ENCODE results near the gene ARL10.
A peak's percentile ranks its signal among the peaks of the same experiment; 100 is the strongest.

Gene ARL10

DNA sequence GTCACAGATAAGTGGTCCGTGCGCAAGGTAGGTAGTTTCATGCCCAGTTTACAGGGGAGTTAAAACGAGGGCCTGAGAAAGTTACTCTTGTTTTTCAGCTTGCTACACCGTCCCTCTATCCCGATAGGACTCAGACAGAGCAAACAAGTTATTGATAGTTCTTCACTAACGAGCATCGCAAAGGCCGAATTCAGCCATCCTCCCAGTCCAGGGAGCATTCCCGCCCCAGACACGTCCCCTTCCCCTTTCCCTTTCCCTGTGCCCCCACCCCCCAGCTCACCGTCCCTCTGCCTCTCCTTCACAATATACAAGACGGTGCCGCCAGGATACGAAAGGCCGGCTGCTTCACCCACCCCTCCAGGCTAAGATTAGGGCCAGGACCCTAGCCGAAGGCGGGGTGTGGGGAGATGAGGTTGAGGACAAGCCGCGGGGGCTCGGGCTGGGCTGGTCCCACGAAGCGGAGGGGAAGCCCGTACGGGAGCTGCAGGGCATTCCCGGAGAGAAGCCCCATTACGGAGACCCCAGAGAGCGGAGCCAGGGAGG is 4.3 kb upstream of the ARL10 start:
- in situ Hi-C loops (cut with MboI; ENCODE audit: low pct_unique_long_range_greater_than_20kb, low sequenced_read_pairs): no loop called here
- DNase-seq: peak; percentile 18

DNA sequence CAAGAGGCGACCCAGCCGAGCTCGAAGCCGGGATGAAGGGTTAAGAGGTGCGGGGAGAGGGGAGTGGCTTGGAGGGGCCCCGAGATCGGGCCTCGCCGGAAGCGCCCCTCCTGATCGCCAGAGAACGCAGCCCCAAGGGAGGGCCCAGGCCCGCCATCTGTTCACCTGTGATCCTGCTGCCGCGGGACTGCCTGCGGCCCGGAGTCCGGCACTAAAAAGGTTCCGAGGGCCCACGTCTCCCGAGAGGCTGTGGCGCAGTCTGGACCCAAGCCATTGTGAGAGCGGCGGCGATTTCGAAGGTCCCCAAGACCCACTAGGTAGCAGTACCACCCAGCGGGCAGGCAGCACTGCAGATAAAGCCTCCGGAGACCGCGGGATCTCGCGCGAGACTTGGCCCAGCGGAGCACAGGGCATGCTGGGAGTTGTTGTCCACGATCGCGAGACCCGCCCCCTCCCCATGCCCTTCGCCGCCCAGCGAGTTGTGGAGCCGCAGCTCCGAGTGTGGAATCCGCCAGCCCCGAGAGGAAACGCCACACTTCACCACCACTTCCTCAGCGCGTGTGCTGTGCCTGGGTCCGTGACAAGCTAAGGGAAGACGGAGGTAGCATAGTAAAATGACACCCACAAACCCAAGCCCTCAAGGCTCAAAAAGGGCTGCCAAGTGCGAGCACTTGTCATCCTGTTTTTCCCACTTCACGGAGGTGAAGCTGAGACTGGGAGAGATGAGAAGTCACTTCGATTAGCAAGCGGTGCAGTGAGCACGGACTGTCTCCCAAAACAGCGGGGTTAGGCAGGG is 3.7 kb upstream of the ARL10 start, which contains the start of gene KIAA1191:
Gene KIAA1191, minus strand, starts transcription at position 328 of the 796 bp plus-strand sequence. CDS start 2,256 bp downstream, outside the sequence.
- in situ Hi-C loops (cut with MboI; ENCODE audit: low pct_unique_long_range_greater_than_20kb, low sequenced_read_pairs): no loop called here
- DNase-seq: peak; percentile 96

DNA sequence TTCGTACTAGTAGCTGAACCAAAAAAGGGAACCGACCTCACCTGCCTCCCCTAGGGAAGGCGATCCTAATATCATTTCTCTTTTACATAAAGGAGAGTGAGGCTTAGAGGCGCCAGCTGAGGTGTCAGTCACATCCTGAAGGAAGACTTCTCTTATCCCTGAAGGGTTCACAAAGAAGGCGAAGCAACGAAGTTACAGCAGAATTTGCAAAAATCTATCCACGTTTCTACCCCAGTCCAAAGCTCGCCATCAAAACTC is 3.1 kb upstream of the ARL10 start:
- in situ Hi-C loops (cut with MboI; ENCODE audit: low pct_unique_long_range_greater_than_20kb, low sequenced_read_pairs): no loop called here
- no peak for DNase-seq

DNA sequence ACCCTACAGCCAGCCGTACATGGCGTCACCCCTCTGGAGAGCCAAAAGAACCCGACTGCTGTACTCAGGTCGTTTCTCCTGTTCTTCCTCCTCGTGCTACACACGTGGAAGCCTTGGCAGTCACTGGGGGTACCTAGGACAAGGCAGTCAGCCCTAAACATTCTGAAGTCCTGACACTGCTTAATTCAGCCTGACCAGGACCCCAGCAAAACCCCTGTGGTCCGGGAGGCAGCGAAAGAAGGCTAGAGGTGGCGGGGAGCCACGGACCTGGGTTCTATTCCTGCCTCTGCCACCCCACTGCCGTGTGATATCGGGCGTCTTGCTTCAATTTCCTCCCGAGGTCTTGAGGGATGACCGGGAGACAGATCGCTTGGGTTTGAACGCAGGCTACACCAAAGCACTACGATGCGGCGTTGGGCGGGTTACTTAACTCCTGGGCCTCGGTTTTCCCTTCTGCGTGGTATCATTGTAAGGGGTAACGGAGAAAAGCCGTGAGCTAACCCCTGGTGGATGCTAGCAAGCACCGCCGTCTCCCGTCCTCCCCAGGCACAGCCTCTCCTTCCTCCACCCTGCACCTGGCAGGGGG is 429 bp upstream of the ARL10 start:
- in situ Hi-C loops (cut with MboI; ENCODE audit: low pct_unique_long_range_greater_than_20kb, low sequenced_read_pairs): no loop called here
- DNase-seq: no peak

DNA sequence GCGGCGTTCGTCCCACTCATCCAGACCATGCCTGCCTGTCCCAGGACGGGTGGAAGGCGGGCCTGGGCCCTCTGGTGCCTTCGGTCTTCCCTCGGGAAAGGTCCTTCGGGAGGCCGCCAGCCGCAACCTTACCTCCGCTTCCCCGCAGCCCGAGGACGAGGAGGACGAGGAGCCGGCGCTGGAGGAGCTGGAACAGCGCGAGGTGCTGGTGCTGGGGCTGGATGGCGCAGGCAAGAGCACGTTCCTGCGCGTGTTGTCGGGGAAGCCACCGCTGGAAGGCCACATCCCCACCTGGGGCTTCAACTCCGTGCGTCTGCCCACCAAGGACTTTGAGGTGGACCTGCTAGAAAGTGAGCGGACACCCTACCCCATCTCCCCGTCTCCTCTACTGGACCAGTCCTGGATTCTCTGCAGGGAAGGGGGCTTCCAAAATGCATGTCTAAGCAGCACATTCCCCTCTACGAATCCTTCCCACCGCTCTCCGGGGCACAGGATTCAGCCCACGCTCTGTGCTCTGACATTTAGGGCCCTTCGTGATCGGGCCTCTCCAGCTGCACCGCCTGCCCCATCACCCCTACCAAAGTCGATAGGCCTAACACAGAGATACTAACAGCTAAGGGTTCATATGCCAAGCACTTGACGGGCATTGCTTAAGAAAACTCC is 1.1 kb downstream of the ARL10 start:
- no peak for DNase-seq
- in situ Hi-C loops (cut with MboI; ENCODE audit: low pct_unique_long_range_greater_than_20kb, low sequenced_read_pairs): no loop called here

DNA sequence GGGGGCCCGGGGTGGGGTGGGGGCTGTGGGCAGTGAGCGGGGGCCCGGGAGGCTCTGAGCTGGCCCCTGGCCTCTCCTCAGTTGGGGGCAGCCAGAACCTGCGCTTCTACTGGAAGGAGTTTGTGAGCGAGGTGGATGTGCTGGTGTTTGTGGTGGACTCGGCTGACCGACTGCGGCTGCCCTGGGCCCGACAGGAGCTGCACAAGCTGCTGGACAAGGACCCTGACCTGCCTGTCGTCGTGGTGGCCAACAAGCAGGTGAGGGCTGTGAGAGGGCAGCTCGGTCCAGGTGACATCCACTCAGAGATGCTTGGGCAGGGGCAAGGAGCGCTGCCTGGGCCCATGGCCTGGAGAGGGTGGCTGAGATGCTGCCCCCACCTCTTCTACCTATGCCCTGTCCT is 3.4 kb downstream of the ARL10 start:
- in situ Hi-C loops (cut with MboI; ENCODE audit: low pct_unique_long_range_greater_than_20kb, low sequenced_read_pairs): no loop called here
- DNase-seq: no peak

DNA sequence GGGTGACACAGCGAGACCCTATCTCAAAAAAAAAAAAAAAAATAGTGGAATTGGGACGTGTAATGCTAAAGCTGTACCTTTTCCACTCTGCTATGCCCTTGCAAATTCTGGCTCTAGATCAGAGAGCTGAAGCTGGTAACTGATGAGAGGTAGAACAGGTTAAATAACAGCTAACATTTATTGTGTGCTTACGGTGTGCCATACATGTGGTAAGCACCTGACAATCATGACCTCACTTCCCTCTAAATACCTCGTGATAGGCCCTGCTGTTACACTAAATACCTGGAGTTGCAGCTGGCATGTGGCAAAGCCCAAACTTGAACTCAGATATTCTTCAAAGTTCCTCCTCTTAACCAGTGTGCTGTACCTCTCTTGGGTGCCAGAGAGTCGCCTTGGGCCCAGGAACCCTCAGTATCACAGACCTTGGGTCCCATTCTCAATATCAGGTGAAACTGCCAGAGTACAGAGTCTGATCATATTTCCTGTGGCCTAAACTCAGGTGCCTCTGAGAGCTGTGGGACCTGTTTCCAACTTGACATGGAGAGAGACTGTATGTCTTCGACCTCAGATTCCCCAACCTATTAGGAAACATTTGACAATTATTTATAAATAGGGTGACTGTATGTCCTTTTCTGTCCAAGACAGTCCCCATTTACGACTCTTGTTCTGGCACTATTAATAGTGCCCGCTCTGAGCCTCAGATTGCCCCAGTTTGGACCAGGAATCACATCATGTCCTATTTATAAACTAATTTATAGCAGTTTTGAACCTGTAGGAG is 4.8 kb downstream of the ARL10 start:
- in situ Hi-C loops (cut with MboI; ENCODE audit: low pct_unique_long_range_greater_than_20kb, low sequenced_read_pairs): no loop called here
- no peak for DNase-seq

DNA sequence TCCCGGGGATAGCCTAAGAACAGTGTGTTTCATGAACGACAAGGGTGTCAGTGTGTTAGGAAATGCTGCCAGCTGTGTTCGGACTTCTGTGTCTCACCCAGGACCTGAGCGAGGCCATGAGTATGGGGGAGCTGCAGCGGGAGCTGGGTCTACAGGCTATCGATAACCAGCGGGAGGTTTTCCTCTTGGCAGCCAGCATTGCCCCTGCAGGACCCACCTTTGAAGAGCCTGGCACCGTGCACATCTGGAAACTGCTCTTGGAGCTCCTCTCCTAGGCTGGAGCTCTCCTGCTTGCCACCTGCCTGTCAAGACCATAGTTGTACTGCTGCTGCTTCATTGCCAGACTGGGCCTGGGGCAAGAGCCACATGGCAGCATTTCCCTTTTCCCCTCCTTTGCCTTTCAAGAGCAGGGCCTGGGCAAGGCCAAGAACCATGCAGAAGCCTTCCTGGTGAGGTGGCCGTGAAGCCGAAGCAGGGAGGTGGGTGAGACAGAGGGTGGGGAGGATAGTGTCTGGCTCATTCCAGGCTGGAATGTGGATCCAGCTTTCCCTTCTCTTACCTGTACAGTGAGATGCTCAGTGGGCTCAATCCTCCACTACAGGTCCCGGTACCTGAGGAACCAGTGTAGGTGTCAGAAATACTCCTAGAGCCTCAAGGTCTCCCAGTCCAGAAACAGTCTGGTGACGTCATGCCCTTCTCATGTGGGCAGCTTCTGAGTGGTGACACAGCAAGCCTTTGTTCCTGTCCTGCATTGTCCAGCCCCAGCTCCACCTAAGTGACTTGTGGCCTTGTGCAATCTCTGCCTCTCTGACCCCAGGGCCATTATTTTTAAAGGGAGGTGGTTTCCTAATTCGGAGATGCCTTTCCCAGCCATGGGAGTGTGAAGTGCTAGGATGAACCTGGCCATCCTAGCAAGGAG is 6.6 kb downstream of the ARL10 start:
- no peak for DNase-seq
- in situ Hi-C loops (cut with MboI; ENCODE audit: low pct_unique_long_range_greater_than_20kb, low sequenced_read_pairs): no loop called here

DNA sequence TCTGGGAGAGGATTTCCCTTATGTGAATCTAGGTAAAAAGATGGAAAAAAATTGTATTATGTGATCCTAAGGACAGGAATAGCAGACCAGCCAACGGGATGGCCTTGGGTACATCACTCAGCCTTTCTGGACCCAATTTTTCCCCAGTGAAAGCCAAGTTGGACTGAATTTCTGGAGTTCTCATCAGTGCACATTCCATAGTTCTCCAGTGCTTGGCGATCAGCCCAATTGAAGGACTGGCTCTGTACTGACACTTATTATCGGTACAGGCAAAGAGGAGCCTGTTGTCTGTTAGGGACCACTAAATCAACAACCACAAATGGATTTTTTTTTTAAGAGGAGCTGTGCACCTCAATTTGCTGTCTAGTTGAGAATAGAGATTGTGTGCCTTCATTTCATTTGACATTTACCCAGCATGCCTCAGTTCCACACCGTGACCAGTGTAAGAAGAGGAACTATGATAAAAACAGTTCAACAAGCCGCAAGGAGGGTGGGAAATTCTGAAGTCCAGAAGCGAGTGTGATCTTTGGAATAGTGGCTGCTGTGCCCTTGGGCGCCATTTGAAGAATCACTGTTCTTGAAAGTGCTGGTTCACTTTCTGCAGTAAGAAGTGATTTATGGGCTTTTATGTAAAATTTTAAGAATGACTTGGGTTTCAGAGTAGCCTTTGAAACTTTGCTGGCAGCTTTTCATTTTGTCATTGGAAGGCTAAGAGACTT is 8.0 kb downstream of the ARL10 start:
- peak; percentile 28 for DNase-seq
- in situ Hi-C loops (cut with MboI; ENCODE audit: low pct_unique_long_range_greater_than_20kb, low sequenced_read_pairs): no loop called here

DNA sequence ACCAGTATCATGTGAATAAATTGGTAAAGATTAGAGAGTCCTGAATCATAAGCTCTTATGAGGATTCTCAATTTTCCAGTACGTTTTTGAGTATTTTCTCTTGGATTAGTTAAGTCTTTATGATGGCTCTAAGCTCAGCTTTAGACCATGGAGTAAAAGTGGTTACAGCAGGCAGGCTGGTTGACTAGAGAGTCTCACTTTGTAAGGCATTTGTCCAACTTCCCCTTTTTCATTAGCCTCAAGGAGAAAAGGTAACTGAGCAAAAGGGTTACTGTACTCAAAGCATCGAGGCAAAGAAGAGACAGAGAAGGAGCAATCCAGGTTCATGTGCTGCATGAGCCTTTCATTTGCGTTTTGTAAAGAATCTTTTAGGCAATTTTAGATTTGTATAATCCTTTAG is 14.6 kb downstream of the ARL10 start:
- in situ Hi-C loops (cut with MboI; ENCODE audit: low pct_unique_long_range_greater_than_20kb, low sequenced_read_pairs): no loop called here

DNA sequence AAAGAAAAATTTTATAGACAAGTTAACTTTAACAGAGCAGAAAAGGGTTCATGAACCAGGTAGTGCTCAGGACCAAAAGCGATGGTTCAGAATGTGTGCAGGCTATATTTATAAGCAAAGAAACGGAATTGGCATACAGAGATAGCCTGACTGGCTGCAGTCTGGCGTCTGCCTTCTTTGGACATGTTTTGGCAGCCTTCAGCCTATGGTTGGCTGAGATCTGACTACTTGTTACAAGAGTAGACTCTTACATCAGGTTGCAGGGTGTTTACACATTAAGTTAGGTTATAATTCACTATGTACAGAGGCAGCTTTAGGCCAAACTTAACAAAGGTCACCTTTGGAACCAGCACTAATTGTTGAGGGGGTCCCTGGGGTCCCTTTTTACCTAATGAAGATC is 16.1 kb downstream of the ARL10 start:
- in situ Hi-C loops (cut with MboI; ENCODE audit: low pct_unique_long_range_greater_than_20kb, low sequenced_read_pairs): no loop called here
- DNase-seq: no peak

More for the DNA sequence above, 14.6 kb downstream of the ARL10 start:
- peak; percentile 55 for DNase-seq

DNA sequence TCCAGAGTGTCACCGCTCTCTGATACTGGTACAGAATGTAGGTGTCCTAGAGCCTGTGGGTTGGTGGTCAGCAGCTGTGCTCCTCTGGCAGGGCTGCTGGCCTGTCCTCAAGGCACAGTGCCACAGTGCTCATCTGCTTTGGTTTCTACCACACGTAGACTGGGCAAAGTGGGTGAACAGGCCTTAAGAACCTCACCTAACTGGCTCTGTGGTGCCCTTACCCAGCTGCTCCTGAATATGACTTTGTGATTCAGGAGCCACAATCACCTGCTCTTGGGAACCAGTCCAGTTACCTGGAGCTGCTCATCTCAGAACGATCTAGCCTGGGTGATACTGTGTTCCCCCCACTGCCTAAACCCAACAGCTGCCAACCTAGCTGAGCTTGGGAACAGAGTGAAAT is 16.7 kb downstream of the ARL10 start:
- in situ Hi-C loops (cut with MboI; ENCODE audit: low pct_unique_long_range_greater_than_20kb, low sequenced_read_pairs): no loop called here
- no peak for DNase-seq

DNA sequence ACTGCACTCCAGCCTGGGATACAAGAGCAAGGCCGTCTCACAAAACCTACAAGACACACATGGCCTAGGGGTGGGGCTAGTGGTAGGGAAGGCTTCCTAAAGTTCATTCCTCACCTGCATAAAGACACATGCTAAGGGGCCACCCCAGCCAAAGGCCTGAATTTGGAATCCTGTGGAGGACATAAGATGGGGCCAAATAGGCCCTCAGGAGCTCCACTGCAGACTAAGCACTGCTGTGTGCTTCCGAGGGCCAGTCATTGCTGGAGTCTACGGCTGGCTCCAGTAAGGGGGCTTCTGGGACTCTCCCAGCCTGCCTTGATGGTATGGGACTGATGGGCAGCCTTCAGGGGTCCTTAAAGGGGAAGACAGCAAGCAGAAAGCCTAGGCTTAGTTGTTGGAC is 17.4 kb downstream of the ARL10 start:
- in situ Hi-C loops (cut with MboI; ENCODE audit: low pct_unique_long_range_greater_than_20kb, low sequenced_read_pairs): no loop called here
- no peak for DNase-seq

DNA sequence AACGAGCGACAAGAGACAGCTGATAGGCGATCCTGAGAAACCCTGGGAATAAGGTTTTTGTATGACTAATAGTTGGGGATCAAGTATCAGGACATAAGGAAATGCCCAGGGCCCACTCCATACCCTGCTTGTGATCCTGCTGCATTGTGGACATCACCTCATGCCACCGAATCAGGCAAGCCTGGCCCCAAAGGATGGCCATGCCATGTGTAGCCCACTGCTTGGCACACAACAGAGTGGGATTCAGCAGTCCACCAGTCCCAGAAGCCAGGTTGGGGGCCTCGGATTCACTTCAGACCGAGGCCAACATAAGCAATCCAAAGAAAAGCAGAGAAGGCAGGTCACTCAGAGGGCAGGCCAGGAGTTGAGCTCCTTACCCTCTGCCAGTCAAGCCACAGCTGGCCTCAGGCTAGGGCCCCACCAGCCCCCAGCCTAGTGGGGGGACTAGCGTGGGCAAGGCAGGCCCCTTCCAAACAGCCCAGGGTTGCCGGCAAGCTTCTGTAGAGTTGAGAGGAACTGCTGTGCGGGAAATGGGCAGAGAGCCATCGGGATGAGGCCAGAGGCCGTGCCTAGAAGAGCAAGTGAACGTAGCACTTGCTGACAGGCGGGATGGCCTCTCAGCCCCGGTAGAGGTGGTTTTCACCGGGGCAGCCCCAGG is 18.1 kb downstream of the ARL10 start:
- in situ Hi-C loops (cut with MboI; ENCODE audit: low pct_unique_long_range_greater_than_20kb, low sequenced_read_pairs): no loop called here
- no peak for DNase-seq

DNA sequence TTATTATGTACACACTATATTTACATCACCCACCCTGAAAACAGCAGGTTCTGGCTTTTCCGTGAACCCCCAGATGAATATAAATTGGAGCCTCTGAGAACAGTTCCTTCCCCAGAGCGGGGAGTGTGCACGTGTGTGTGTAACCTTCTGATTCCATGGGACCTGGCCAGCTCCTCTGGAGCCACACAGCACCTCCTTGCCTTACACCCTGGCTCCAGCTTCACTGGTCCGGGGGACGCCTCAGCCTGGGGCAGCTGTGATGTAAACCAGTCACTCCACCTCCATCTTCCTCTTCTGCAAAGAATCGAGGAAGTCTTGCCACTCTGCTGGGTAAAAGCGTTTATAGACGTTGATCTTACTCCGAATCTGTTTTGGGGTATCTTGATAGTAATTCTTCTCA is 18.7 kb downstream of the ARL10 start:
- in situ Hi-C loops (cut with MboI; ENCODE audit: low pct_unique_long_range_greater_than_20kb, low sequenced_read_pairs): no loop called here
- no peak for DNase-seq

DNA sequence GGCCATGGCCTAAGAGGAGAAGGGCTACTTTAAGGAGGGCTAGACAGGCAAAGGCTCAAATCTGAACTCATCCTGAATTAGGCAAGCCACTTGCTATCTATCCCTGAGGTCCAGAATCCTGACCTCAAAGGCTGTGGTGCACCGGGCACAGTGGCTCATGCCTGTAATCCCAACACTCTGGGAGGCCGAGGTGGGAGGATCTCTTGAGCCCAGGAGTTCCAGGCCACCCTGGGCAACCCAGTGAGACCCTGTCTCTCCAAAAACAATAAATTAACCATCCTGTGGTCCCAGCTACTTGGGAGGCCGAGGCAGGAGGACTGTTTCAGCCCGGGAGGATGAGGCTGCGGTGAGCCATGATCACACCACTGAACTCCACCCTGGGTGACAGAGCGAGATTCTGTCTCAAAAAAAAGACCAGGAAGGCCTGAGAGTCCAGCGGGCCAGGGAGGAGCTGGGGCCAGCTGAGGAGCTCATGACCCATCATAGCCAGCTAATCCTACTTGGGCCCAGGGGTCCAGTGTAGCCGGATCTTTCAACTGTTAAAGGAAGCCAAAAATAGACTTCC is 19.2 kb downstream of the ARL10 start:
- no peak for DNase-seq
- in situ Hi-C loops (cut with MboI; ENCODE audit: low pct_unique_long_range_greater_than_20kb, low sequenced_read_pairs): no loop called here

DNA sequence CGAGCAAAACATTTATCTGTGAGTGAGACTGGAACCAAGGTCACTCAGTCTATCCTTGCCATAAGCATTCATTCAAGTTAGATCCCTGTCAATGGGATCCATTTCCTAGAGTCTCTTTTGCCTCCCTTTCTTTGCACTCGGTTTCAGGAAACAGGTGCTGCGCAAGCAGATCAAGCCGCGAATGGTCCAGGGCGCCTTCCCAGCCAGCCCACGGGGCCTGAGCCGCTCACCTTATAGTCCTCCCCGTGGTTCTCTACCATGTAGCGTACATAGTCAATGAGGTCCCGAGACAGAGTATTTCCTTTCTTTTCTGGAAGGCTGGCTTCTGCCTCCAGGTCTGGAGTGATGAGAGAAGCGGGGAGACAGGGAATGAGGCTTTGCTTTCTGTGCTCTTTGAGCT is 19.7 kb downstream of the ARL10 start:
- in situ Hi-C loops (cut with MboI; ENCODE audit: low pct_unique_long_range_greater_than_20kb, low sequenced_read_pairs): no loop called here
- no peak for DNase-seq

Measured in KBM-7 (cell line).